ENCODE measurements around the gene IRGQ.
A peak's percentile ranks its signal among the peaks of the same experiment; 100 is the strongest.
"Not testable (repeated sequence)": the region's sequence is repeated elsewhere in the genome, so short reads cannot be mapped to it uniquely, and the experiment has no call there.

Gene IRGQ

DNA sequence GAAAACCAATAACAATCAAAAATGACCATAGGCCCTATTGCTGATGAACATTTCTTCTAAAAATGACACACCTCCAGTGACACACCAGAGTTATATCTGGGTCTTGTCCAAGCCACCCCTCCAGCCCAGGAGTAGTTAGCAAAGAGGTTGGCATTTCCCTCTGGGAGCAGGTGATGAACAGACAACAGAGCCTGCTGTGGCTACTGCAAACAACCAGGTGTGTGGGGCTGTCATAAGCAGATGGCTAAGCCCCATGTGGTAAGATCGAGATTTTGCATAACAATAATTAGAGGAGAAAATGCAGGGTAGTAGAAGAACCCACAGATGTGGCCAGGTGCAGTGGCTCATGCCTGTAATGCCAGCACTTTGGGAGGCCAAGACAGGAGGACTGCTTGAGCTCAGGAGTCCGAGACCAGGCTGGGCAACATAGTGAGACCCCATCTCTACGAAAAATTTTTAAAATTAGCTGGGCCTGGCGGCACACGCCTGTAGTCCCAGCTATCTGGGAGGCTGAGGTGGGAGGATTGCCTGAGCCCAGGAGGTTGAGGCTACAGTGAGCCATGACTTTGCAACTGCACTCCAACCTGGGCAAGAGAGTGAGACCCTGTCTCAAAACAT, 25.7 kb downstream of the IRGQ start:
- no peak for DNase-seq

DNA sequence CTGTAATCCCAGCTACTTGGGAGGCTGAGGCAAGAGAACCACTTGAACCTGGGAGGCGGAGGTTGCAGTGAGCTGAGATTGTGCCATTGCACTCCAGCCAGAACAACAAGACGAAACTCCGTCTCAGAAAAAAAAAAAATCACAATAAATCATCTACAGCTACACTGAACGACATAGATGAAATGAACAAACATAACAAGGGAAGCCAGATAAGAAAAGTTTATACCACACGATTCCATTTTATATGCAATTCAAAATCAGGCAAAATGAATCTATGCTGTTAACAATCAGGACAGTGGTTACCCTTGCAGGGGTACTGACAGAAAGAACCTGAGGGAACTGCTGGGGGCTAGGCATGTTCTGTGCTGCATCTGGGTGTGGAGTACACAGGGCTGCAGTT, 26.3 kb downstream of the IRGQ start:
- DNase-seq: no peak

DNA sequence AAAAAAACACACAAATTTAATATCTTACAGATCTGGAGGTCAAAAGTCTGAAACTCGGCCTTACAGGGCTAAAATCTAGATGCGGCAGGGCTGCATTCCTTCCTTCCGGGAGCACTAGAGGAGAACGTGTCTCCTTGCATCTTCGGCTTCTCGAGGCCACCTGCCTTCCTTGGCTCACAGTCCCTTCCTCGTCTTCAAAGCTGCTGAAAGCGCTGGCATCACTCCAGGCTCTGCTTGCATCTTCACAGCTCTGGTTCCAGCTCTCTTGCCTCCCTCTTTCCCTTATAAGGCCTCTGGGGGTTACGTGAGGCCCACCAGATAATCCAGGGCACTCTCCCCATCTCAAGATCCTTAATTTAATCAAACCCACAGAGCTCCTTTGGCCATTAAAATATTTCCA, 31.1 kb downstream of the IRGQ start:
- no peak for DNase-seq

DNA sequence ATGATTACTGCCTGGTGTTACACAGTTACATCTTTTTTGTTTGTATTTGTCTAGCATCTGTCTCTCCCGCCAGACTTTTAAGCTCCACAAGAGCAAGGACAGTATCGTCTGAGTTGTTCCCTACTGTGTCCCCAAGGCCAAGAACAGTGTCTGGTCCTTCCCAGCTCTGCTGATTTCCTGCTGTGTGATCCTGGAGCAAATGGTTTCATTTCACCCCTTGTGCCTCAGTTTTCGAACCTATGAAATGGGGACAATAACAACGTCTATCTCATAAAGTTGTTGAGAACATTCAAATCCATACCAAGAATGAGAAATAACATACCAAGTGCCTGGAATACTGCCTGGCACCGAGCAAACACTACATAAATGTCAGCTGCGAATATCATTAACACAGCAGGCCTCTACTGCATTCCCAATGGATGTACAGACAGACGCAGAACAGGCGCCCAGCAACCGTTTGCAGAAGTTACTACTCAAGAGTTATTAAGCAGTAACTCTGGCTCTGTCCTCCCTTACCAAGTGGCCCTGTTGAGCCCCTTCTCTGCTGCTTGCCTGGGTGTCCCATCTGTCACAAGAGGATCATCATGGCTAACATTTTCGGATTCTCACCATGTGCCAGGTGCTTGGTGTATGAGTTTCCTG, 32.0 kb downstream of the IRGQ start:
- no peak for DNase-seq

DNA sequence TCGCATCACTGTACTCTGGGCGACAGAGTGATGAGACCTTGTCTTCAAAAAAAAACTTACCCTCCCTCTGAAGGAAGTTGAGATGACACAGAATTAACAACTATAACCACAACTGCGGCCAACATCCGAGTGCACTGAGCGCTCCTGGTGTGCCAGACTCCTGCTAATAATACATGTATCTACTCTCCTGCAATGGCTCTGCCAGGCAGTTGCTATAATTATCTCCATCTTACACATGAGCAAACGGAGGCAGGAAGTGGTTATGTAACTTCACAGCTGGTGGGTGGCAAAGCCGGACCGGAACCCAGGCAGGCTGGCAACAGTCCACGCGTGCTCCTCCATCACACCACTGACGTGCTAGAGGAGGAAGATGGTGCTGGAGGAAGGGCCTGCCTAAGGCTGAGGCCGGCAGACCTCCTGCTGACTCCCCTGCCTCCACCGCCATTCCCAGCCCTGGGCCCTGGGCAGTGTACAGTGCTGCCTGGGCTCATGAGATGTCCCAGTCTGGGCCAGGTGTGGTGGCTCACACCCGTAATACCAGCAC, 33.2 kb downstream of the IRGQ start:
- DNase-seq: peak; percentile 92

DNA sequence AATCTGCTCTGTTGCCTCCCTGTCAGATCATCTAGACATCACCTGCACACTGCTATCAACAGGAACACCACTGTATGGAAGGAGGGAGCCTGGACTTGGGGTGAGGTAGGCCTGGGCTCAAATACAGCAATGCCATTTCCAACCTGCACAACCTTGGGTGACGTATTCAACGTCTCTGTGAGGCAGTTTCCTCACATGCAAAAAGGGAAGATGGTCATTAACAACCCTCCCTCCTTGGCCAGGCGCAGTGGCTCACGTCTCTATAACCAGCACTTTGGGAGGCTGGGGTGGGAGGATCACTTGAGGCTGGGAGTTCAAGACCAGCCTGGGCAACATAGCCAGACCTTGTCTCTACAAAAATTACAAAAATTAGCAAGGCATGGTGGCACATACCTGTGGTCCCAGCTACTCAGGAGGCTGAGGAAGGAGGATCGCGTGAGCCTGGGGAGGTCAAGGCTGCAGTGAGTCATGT, 33.7 kb downstream of the IRGQ start:
- DNase-seq: no peak

DNA sequence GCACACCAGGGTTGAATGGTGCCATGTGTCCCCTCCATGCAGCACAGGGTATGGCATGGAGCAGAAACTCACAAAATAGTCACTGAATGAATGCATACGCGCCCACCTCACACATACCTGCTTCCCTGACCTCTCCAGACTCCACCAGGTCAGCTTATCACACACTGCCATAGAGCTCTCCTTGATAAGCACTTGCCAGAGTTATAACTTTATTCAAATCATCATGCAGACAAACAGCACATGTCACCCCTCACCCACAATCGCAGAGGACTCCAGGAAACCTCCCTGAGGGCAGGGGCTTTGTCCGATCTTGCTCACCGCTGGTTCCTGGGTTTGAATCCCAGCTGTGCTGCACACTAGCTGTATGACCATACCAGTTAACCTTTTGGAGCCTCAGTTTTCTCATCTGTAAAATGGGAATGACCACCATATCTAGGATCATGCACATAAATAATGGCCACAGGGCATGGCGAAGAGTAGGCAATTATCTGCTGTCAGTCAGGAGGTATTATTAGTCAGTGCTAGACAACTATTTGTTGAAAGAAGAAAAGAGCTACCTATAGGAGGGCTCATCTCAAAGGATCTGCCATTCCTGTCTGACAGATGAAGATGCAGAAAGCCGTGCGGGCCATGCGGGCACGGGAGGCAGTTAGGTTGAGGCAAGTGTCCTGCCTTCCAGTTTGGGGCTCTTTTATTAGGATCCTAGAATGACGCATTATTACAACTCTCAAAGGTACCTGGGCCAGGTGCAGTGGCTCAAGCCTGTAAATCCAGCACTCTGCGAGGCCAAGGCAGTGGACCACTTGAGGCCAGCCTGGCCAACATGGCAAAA, 34.6 kb downstream of the IRGQ start:
- no peak for DNase-seq

DNA sequence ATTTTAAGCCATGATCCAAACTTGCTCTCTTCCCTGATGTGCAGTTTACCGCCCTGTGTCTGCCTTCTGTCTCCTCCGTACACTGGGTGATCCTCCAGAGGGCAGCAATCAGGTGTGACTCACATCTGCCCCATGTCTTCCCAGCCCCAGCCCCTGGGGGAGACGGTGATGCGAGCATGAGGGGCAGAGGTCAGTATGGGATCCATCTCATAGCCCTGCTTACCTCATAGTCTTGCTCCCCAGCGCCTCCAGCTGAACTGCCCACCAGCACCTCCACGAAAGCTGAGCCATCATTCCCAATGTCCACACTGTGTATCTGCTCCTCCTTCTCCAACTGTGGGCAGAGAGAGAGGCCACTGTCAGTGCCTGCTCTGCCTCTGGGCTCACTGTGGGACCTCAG, 35.2 kb downstream of the IRGQ start:
- DNase-seq: peak; percentile 29

DNA sequence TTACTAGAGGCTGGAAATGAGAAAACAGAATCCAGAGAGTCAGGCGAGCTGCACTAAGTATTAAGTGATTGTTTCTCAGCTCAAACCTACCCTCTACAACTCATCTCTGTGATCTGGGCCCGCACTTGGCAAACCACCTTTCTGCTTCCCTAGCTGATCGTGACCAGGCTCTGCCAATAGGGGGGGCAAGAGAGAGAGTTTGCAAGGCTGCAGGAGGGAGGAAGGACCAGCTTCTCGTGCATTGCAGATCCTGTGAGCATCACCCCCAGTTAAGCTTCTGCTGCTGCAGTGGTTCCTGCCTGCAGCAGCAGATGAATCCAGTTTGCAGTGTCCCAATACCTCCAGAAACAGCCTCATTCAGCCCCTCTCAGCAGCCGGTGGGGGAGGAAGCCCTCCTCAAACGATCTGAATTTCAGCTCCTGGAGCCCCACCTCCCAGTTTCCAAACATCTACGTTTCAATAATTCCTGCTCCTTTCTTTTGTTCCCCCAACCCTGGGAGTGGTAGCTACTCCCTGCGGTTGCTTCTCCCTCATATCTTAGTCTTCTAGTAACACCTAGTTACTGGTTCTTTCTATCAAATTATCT, 40.7 kb downstream of the IRGQ start:
- peak; percentile 82 for DNase-seq

DNA sequence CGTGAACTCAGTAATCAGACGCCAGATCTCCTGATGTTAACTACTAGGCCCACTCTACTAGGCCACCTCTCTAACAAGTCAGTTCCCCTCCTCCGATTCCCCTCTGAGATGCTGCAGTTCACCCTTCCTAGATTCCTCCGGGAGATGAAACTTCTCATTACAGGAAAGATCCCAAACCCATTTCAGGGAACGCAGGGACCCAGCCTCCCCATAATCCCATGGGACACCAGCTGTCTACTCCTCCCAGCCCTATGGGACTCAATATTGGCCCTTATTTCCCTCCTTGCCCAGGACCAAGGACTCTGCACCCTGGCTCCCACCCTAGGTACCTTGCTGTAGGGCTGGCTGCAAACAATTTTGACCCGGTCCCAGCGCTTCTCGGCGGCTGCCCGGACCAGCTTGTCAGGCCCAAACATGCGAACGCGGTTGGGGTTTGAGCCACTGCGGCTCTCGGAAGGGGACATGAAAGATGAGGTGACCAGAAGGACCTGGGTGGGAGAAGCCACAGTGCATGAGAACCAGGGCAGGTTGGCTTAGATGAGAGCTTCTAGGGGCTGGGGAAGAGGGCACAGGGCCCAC, 41.5 kb downstream of the IRGQ start:
- no peak for DNase-seq

DNA sequence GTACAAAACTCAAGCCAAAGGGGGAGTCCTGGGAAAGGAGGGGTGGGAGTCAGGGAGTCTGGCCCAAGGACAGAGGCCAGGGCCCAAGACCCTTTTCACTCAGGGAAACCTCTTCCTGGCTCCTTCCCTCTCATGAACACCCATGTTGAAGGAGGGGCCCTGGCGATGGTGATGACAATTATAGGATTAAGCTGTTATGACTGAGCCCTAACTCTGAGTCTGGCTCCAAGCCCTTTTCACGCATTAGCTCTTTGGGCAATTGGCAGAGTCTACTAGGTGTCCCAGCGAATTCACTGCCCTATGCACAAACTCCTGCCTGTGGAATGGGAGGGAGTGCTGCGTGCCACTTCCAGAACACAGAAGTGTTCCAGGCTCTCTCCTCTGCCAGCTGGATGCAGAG, 42.3 kb downstream of the IRGQ start:
- no peak for DNase-seq

DNA sequence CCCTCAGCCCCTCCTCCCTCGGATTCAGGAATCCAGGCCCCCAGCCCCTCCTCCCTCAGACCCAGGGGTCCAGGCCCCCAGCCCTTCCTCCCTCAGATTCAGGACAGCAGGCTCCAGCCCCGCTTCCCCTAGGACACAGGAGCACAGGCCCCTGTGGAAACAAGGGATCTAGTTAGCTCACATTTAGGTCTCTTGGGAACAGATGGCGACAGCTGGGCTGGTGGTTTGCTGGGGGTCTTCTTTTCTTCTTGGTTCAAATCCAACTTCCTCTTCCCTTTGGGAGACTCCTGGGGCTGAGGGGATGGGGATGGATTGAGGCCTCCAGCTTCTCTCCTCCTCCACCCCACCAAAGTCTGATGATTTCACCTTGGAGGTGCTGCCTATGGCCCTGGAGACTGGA, 43.3 kb downstream of the IRGQ start:
- no peak for DNase-seq

DNA sequence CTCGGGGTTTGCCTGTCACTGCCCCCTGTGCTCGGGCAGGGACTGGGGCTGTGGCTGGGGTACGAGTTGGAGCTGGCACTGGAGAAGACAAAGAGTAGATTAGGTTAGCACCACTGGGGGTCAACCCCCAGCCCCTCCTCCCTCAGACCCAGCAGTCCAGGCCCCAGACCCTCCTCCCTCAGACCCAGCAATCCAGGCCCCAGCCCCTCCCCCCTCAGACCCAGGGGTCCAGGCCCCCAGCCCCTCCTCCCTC, 43.8 kb downstream of the IRGQ start:
- no peak for DNase-seq

DNA sequence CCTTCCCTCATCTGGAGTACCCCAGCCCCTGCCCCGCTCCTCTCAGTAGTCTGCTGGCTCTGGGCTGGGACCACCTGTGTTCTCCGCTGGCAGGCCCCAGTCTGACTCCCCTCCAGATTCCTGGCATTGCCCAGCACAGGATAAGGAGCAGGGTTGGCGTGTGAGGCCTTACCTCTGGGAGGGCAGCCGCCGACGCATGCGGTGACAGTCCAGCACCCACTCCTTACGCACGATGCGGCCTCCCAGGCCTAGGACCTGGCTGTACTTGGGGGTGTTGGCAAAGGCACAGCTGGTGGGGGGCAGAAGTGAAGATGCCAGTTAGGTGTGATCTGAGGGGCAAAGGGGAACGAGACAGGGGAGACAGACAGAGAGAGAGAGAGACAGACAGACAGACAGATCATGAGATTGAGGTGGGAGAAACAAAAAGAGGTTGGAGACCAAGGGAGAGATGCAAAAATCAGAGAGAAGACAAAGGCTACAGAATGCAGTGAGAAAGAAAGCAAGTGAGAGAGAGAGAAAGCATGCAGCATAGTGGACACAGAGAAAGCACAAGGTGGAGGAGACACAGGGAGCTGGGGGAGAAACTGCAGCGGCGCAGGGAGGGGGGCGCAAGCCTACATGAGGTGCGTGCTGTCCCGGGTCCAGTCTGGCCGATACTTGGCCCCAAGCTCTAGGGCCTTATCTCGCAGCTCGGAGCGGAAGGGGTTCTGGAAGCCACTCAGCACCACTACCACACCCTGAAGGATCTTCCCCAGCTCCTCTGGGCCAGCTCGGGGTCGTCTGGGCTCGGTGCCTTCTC, 44.3 kb downstream of the IRGQ start:
- DNase-seq: no peak

DNA sequence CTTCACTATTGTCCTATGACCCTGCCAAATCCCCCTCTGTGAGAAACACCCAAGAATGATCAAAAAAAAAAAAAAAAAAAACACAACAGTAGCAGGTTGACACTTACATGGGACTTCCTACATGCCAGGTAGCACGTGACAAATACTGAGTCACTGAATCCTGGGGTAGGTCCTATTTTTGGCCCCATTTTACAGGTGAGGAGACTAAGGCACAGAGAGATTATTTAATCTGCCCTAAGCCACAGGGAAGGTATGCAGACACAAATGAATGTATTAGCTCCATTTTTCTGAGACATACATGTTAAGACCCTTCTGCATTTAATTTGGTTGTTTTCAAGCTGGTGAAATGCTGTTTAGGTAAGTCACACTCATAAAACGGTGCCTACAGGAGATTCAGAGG, 47.2 kb downstream of the IRGQ start:
- DNase-seq: no peak

DNA sequence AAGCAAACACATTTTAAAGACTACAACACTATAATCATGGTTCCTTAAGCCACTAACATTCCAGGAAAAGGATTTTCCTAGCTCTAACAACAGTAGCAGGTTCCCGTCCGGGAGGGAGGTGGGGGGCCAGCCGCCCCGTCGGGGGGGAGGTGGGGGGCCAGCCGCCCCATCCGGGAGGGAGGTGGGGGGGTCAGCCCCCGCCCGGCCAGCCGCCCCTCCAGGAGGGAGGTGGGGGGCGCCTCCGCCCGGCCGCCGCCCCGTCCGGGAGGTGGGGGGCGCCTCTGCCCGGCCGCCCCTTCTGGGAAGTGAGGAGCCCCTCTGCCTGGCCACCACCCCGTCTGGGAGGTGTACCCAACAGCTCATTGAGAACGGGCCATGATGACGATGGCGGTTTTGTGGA, 48.0 kb downstream of the IRGQ start:
- DNase-seq: not testable (repeated sequence)

DNA sequence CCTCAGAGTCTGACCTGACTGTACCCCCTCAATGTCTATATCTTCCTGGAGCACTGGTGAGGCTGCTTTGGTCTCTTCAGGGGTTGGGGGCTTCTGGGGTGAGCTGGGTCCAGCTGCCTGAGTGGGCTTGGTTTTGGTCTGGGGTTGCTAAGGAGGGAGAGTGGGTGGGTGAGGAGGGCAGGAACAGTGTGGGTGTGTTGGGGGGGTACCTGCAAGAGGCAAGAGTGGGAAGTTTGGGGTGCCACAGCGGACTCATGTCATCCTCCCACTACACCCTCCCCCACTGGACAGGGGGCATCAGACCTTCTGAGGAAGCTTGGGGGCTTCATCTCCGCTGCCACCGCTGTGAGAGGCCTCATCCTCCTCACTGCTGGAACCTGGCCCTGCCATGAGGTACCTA, 49.4 kb downstream of the IRGQ start:
- DNase-seq: no peak

DNA sequence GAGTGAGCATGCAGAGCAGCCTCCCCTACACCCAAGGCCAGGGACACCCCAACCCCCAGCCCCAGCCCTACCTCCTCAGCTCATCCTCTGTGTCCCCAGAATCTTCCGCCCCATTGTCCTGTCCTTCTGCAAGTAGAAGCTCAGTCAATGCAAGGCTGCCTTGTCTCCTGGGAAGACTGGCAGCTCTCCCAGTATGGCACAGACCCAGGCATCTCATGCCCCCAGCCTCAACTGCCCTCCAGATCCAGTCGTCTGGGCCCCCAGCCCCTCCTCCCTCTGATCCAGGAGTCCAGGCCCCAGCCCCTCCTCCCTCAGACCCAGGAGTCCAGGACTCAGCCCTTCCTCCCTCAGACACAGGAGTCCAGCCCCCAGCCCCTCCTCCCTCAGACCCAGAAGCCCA, 50.0 kb downstream of the IRGQ start:
- DNase-seq: no peak

DNA sequence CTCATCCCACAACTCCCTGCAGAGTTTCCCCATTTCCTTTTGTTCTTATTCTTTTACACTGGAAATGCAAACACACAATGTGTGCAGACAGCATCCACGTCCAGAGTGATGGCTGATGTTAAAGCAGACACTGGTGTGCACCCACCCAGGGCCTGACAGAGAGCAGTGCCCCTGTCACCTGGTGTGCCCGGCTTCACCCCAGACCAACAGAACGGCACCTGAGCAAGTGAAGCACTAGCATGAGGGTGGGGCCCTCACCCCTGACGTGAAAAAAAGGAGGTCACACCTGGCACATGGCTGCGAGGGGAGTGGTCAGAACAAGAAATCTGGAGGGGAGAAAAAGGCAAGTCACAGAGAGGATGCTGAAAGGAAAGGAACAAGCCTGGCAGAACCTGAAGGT, 50.7 kb downstream of the IRGQ start:
- no peak for DNase-seq

DNA sequence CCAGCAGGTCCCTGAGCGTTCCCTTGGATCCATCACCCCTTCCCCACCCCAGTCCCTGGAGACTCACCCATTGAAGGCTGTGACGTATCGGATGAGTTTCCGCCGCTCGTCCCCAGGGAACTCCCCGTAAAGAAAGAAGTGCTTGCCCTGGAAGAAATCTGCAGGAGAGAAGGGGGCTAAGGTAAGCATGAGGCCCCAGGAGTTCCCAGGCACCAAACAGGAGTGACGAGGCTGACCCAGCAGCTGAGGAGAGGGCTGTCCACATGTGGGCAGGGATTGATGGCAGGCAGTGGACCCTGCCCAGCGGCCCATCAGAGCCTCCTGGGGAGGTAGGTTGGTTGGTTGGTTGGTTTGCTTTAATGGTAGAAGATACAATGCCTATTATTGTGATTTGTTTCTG, 51.9 kb downstream of the IRGQ start:
- no peak for DNase-seq

DNA sequence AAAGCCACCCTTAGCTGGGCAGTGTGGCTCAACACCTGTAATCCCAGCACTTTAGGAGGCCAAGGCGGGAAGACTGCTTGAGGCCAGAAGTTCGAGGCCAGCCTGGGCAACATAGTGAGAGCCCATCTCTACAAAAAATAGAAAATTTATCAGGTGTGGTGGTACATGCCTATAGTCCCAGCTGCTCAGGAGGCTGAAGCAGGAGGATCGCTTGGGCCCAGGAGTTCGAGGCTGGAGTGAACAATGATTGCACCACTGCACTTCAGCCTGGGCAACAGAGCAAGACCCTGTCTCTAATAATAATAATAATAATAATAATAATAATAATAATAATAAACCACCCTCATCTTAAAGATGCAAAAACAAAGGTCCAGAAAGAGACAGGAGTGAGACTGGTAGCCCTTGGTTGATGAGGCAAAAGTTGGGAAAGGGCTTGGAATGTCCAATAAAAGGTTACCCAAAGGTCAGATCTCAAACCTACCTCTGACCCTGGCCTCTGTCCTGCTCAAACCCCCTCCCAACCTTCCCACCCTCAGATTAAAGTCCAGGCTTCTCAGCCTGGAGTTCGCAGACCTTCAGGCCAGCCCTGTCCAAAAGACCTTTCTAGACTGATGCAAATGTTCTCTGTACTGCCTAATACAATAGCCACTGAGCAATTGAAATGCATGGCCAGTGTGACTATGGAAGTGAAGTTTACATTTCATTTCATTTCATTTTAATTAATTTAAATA, 53.8 kb downstream of the IRGQ start:
- no peak for DNase-seq

DNA sequence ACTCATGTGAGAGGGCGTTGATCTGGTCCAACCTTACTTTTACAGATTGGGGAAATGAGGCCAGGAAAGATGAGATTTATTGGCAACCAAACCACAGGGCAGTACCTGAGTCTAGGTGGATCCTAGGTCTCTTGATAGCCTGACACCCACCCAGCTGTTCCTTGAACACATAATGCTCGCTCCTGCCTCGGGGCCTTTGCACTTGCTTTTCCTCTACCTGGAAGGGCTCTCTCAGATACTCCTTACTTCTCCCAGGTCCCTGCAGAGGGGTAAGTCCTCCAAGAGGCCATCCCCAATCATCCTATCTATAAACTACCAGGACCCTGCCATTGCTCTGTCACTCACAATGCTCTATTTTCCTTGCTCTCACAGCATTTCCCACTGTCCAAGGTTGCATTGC, 55.6 kb downstream of the IRGQ start:
- no peak for DNase-seq
